ENCODE data around the gene YPEL2.

- TF ChIP-seq POLR2A (IDR thresholded peaks at IDR 0.05; ENCODE audit: low read depth, low read length) (no peak), EZH2 (IDR thresholded peaks at IDR 0.05; ENCODE audit: borderline replicate concordance, low read depth, low read length, severe bottlenecking) (no peak), FOS (IDR thresholded peaks at IDR 0.05; ENCODE audit: borderline replicate concordance, insufficient read depth, low read length) (no peak), POLR2AphosphoS5 (IDR thresholded peaks at IDR 0.05; ENCODE audit: insufficient read depth, low read depth, low read length) (no peak), MYC (IDR thresholded peaks at IDR 0.05; ENCODE audit: low read depth, low read length) (no peak), MAX (IDR thresholded peaks at IDR 0.05; ENCODE audit: insufficient read depth, insufficient read length) (no peak), GATA2 (IDR thresholded peaks at IDR 0.05; ENCODE audit: insufficient read depth, insufficient read length, low read depth, low read length) (no peak)
- TF ChIP-seq, protein P1, sequence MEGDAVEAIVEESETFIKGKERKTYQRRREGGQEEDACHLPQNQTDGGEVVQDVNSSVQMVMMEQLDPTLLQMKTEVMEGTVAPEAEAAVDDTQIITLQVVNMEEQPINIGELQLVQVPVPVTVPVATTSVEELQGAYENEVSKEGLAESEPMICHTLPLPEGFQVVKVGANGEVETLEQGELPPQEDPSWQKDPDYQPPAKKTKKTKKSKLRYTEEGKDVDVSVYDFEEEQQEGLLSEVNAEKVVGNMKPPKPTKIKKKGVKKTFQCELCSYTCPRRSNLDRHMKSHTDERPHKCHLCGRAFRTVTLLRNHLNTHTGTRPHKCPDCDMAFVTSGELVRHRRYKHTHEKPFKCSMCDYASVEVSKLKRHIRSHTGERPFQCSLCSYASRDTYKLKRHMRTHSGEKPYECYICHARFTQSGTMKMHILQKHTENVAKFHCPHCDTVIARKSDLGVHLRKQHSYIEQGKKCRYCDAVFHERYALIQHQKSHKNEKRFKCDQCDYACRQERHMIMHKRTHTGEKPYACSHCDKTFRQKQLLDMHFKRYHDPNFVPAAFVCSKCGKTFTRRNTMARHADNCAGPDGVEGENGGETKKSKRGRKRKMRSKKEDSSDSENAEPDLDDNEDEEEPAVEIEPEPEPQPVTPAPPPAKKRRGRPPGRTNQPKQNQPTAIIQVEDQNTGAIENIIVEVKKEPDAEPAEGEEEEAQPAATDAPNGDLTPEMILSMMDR (IDR thresholded peaks at IDR 0.05; ENCODE audit: extremely low read depth in 1 of 2, insufficient read depth in 1 of 2, low read depth in 1 of 2, low read length in 2 of 2), result no peak
Observed at GRCh38 chr17:59300941-59301340, 30.5 kb upstream of the YPEL2 start.
